Aorta (tissue), 4 donors: ENCODE data around the gene HDAC6. TPM values are rescaled to one million over a fixed set of nuclear protein-coding genes. Genes with fewer than 3 reads are reported as not detected.

Experiments used
- polyA plus RNA-seq, 2 donors: library from polyadenylated mRNA; stranded (reverse); fragments of 200-250 nt; gene quantifications; one replicate each; pipeline ENCODE4 v1.2.3, GENCODE V29; 2013
- total RNA-seq, 2 donors: library from RNA; stranded (reverse); fragmentation: NEBNext Ultra II Directional; extraction: Animal tissue kit (Norgen Biotek cat#: 25700); gene quantifications; one replicate each; pipeline ENCODE4 v1.2.1, GENCODE V29; 2021
- donor health status: healthy with polysubstance abuse.
- donor health status: Bipolar disorder and iron deficiency.
- donor health status: DM: no; HTN: no; CAD: no.
- donor health status: DM: yes; HTN: yes; CAD: no.

HDAC6 gene
- total and polyA plus RNA-seq, 4 donors, result 28.0 to 229 (median 83.5) TPM

Other genes with a start within 250 kb of the HDAC6 start
- 100 to 1,000 TPM; 194 to 285 TPM for gene RBM3, start 227.6 kb upstream of the HDAC6 start, total RNA-seq
- 100 to 1,000 TPM; 128 to 299 TPM for gene RBM3, start 227.6 kb upstream of the HDAC6 start, polyA plus RNA-seq
- gene WDR13, start 204.6 kb upstream of the HDAC6 start, total RNA-seq, result 100 to 1,000 TPM; 110 to 112 TPM
- gene WDR13, start 204.6 kb upstream of the HDAC6 start, polyA plus RNA-seq, result 100 to 1,000 TPM; 103 to 337 TPM
- gene WAS, start 118.3 kb upstream of the HDAC6 start, total RNA-seq, result 10 to 100 TPM; 12.4 to 19.9 TPM
- gene WAS, start 118.3 kb upstream of the HDAC6 start, polyA plus RNA-seq, result 1 to 10 TPM in 1 of 2 donors, under 1 TPM in 1; 0.90 to 9.6 TPM
- 1 to 10 TPM; 2.6 to 3.0 TPM for gene SUV39H1, start 105.3 kb upstream of the HDAC6 start, total RNA-seq
- 1 to 10 TPM in 1 of 2 donors, under 1 TPM in 1; 0.88 to 3.2 TPM for gene SUV39H1, start 105.3 kb upstream of the HDAC6 start, polyA plus RNA-seq
- gene GLOD5, start 40.3 kb upstream of the HDAC6 start, total RNA-seq, result not detected
- 1 to 10 TPM in 1 of 2 donors, not detected in 1; 5.3 TPM for gene GLOD5, start 40.3 kb upstream of the HDAC6 start, polyA plus RNA-seq
- gene GATA1, start 15.5 kb upstream of the HDAC6 start, total RNA-seq, result under 1 TPM in 1 of 2 donors, not detected in 1; 0.57 TPM
- not detected for gene GATA1, start 15.5 kb upstream of the HDAC6 start, polyA plus RNA-seq
- not detected for gene ERAS, start 24.4 kb downstream of the HDAC6 start, total RNA-seq
- under 1 TPM in 1 of 2 donors, not detected in 1; 0.69 TPM for gene ERAS, start 24.4 kb downstream of the HDAC6 start, polyA plus RNA-seq
- under 1 TPM in 1 of 2 donors, not detected in 1; 0.45 TPM for gene PCSK1N, start 33.5 kb downstream of the HDAC6 start, total RNA-seq
- under 1 TPM; 0.43 to 0.88 TPM for gene PCSK1N, start 33.5 kb downstream of the HDAC6 start, polyA plus RNA-seq
- gene TIMM17B, start 95.7 kb downstream of the HDAC6 start, total RNA-seq, result 10 to 100 TPM; 26.2 TPM
- gene TIMM17B, start 95.7 kb downstream of the HDAC6 start, polyA plus RNA-seq, result 10 to 100 TPM; 38.6 to 44.5 TPM
- gene PQBP1, start 95.9 kb downstream of the HDAC6 start, total RNA-seq, result 10 to 100 TPM; 48.8 to 49.3 TPM
- gene PQBP1, start 95.9 kb downstream of the HDAC6 start, polyA plus RNA-seq, result 100 to 1,000 TPM in 1 of 2 donors, 10 to 100 TPM in 1; 75.0 to 112 TPM
- gene SLC35A2, start 109.6 kb downstream of the HDAC6 start, total RNA-seq, result 10 to 100 TPM; 14.2 to 18.3 TPM
- gene SLC35A2, start 109.6 kb downstream of the HDAC6 start, polyA plus RNA-seq, result 10 to 100 TPM in 1 of 2 donors, 1 to 10 TPM in 1; 5.0 to 18.6 TPM
- gene PIM2, start 117.0 kb downstream of the HDAC6 start, total RNA-seq, result 1 to 10 TPM; 8.1 to 9.2 TPM
- gene PIM2, start 117.0 kb downstream of the HDAC6 start, polyA plus RNA-seq, result 1 to 10 TPM; 3.6 to 5.1 TPM
- 10 to 100 TPM; 37.4 to 47.5 TPM for gene OTUD5, start 155.5 kb downstream of the HDAC6 start, total RNA-seq
- gene OTUD5, start 155.5 kb downstream of the HDAC6 start, polyA plus RNA-seq, result 10 to 100 TPM; 26.4 to 50.6 TPM
- gene KCND1, start 169.8 kb downstream of the HDAC6 start, total RNA-seq, result 1 to 10 TPM; 3.4 to 4.8 TPM
- 1 to 10 TPM in 1 of 2 donors, under 1 TPM in 1; 0.88 to 2.8 TPM for gene KCND1, start 169.8 kb downstream of the HDAC6 start, polyA plus RNA-seq
- gene GRIPAP1, start 200.2 kb downstream of the HDAC6 start, total RNA-seq, result 10 to 100 TPM; 46.1 to 53.7 TPM
- 10 to 100 TPM; 17.3 to 37.2 TPM for gene GRIPAP1, start 200.2 kb downstream of the HDAC6 start, polyA plus RNA-seq
- gene TFE3, start 241.3 kb downstream of the HDAC6 start, total RNA-seq, result 10 to 100 TPM; 67.7 to 70.6 TPM
- 10 to 100 TPM; 23.4 to 47.0 TPM for gene TFE3, start 241.3 kb downstream of the HDAC6 start, polyA plus RNA-seq